BE2C (cell line): ENCODE measurements around the gene LAMA2.

Experiments
- DNase-seq: peaks from one replicate; pipeline ENCODE4 v3.0.0-alpha.2; 2020
- H3K27me3 ChIP-seq: fragments of 250-450 bp; sonication (Bioruptor Pico); 2 replicates; pipeline ENCODE4 v1.5.1; 2020; ENCODE audit warnings: mild to moderate bottlenecking
- H3K36me3 ChIP-seq: fragments of 250-450 bp; sonication (Bioruptor Pico); 2 replicates; pipeline ENCODE4 v1.5.1; 2020; ENCODE audit warnings: mild to moderate bottlenecking
- H3K4me1 ChIP-seq: fragments of 250-450 bp; sonication (Bioruptor Pico); 2 replicates; pipeline ENCODE4 v1.5.1; 2020
- H3K4me3 ChIP-seq: 2 replicates; pipeline ENCODE4 v1.5.1; 2011; ENCODE audit warnings: low read depth, low read length
- H3K9me3 ChIP-seq: fragments of 250-450 bp; sonication (Bioruptor Pico); 2 replicates; pipeline ENCODE4 v1.5.1; 2020
- TF ChIP-seq, protein P1 (sequence below): IDR thresholded peaks from 2 replicates; pipeline ENCODE4 v1.5.1; 2012; ENCODE audit warnings: mild to moderate bottlenecking, low read depth, low read length

The LAMA2 gene

DNA sequence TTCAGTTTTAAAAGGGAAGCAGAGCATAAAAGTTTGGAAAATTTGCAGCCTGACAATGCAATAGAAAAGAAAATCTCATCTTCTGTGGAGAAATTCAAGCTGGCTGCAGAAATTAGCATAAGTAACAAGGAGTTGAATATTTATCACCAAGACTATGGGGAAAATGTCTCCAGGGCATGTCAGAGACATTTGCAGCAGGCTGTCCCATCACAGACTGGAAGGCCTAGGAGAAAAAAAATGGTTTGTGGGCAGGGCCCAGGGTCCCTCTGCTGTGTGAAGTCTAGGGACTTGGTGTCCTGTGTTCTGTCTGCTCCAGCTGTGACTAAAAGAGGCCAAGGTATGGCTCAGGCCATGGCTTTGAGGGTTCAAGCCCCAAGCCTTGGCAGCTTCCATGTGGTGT lies 8.1 kb upstream of the LAMA2 start:
- TF ChIP-seq, protein P1, sequence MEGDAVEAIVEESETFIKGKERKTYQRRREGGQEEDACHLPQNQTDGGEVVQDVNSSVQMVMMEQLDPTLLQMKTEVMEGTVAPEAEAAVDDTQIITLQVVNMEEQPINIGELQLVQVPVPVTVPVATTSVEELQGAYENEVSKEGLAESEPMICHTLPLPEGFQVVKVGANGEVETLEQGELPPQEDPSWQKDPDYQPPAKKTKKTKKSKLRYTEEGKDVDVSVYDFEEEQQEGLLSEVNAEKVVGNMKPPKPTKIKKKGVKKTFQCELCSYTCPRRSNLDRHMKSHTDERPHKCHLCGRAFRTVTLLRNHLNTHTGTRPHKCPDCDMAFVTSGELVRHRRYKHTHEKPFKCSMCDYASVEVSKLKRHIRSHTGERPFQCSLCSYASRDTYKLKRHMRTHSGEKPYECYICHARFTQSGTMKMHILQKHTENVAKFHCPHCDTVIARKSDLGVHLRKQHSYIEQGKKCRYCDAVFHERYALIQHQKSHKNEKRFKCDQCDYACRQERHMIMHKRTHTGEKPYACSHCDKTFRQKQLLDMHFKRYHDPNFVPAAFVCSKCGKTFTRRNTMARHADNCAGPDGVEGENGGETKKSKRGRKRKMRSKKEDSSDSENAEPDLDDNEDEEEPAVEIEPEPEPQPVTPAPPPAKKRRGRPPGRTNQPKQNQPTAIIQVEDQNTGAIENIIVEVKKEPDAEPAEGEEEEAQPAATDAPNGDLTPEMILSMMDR: no peak
- no peaks in the 10 kb centered on the region for H3K27me3 ChIP-seq
- no peak overlapping the region for H3K4me3 ChIP-seq
- H3K4me1 ChIP-seq: no peaks in the 10 kb centered on the region
- DNase-seq: no peak
- no peaks in the 10 kb centered on the region for H3K9me3 ChIP-seq
- no peaks in the 10 kb centered on the region for H3K36me3 ChIP-seq

DNA sequence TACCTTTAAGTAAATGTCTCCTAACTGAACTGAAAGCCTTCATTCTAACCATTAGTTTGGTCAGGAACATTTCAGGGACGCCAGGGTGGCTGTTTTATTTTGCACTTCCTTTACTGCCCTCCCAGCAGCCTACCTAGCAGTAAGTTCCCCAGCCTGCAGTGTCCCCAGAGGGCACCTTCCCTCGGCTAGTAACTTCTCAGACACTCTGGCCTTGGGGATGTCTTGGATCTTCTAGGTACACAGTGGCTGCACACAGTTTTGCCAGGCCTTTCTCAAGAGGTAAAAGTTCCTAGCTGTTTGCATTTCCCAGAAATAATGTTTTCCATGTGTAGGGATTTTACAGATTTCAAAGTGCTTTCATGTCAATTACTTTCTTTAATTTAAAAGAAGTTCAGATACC lies 378 bp upstream of the LAMA2 start:
- no peak for DNase-seq
- TF ChIP-seq, protein P1: no peak
- Histone ChIP-seq H3K4me1 (no peaks in the 10 kb centered on the region), H3K9me3 (no peaks in the 10 kb centered on the region), H3K4me3 (no peak overlapping the region), H3K27me3 (peaks cover 9% of the 10 kb centered on the region), H3K36me3 (no peaks in the 10 kb centered on the region)

DNA sequence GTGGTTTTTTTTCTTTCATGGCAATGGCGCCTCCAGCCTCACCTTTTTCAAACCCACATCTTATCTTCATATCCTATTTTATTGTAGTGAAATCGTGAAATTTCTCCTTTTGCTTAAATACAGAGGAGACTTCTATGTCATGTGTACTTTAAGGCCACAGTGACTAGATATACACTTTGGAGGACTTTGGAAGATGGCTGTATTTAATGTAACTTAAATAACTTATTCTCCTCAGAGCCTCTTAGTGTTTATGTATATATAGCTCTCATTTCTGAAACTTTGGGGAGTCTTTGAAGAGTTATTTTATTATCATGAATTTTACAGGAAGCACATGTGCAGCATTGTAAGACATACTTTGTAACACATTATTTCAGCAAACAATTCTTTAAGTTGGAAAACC lies 968 bp downstream of the LAMA2 start:
- no peaks in the 10 kb centered on the region for H3K4me1 ChIP-seq
- peaks cover 9% of the 10 kb centered on the region for H3K27me3 ChIP-seq
- no peak for DNase-seq
- H3K36me3 ChIP-seq: no peaks in the 10 kb centered on the region
- TF ChIP-seq, protein P1: no peak
- no peak overlapping the region for H3K4me3 ChIP-seq
- H3K9me3 ChIP-seq: no peaks in the 10 kb centered on the region

DNA sequence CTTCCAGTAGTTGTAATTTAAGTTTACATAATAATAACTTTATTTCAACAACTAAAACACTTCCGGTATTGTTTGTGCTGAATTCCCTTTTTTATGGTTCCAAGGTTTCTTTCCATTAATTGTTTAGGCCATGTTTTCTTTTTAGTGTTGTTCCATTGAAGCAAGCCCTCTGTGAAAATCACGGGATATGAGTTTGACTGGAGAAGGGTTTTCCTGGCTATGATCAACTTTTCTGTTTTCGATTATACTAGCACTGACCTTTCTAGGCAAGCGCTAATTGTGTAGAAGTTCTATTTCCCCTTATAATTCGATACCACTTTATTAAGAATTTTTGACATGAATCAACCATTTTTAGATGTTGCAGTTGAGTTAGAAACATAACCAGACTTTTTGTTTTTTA lies 2.4 kb downstream of the LAMA2 start:
- peaks cover 9% of the 10 kb centered on the region for H3K27me3 ChIP-seq
- no peak overlapping the region for H3K4me3 ChIP-seq
- H3K36me3 ChIP-seq: no peaks in the 10 kb centered on the region
- TF ChIP-seq, protein P1: no peak
- H3K9me3 ChIP-seq: no peaks in the 10 kb centered on the region
- H3K4me1 ChIP-seq: no peaks in the 10 kb centered on the region
- DNase-seq: no peak

DNA sequence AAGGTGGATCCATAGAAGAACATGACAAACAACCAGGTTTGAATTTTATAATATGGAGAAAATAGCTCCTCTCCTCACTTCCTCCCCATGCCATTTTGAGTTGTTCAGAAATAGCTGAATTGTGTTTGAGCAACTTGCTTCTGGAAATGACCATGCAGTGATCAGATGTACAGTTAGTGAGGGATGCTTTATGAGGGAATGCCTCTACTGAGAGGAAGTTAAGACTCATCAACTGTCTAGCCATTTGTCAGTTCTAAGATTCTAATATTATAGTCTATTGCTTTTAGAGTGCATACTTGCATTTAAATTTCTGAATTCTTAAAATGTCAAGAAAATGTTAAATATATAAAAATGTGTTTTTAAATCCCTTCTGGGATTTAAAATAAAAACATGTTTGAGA lies 3.8 kb downstream of the LAMA2 start:
- TF ChIP-seq, protein P1: no peak
- no peaks in the 10 kb centered on the region for H3K36me3 ChIP-seq
- H3K4me3 ChIP-seq: no peak overlapping the region
- H3K27me3 ChIP-seq: peaks cover 9% of the 10 kb centered on the region
- H3K9me3 ChIP-seq: no peaks in the 10 kb centered on the region
- no peak for DNase-seq
- no peaks in the 10 kb centered on the region for H3K4me1 ChIP-seq

DNA sequence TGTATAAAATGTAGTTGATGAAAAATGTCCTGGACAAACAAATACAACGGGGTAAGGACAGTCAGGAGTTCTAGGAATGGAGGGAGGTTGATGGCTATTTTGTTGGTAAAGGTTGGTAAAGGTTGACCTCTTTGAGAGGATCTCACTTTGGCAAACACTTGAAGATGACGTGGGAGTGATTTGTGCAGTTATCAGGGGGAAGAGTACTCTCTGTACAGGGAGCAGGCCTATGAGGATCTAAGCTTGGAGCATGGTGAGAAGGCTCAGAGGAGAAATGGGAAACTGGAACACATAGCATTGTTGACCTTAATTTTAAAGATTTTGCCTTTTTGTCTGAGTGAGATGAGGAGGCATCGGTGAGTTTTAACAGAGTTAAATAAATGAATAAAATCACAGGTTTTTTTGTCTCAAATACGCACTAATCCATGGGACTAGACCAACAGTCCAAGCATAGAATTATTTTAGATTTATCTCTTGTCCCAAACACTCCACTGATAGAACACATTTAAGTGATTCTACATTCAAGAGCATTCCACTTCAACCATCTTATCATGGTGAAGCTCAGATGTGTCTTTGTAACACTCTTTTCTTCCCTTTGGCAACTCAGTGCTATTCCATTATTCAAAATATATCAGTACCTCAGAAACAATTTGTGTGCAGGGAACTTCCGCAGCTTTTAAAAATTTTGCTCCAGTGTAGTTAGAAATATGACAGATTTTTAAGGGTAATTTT lies 5.7 kb downstream of the LAMA2 start:
- DNase-seq: no peak
- no peaks in the 10 kb centered on the region for H3K36me3 ChIP-seq
- no peaks in the 10 kb centered on the region; the same call in 1 of the 2 replicates for H3K27me3 ChIP-seq
- no peaks in the 10 kb centered on the region for H3K9me3 ChIP-seq
- no peak overlapping the region for H3K4me3 ChIP-seq
- H3K4me1 ChIP-seq: no peaks in the 10 kb centered on the region
- TF ChIP-seq, protein P1: no peak
